Right atrium auricular region (tissue), 2 donors: Measurements from ENCODE around the gene ING2. TPM values are rescaled to one million over a fixed set of nuclear protein-coding genes. Genes with fewer than 3 reads are reported as not detected.
"Not testable (repeated sequence)": the region's sequence is repeated elsewhere in the genome, so short reads cannot be mapped to it uniquely, and the experiment has no call there.

Source experiments
- DNase-seq: peaks from one replicate; pipeline ENCODE4 v3.0.0-alpha.2; 2019; ENCODE audit warnings: low spot score
- H3K27ac ChIP-seq, 2 donors: fragments of 200-600 bp; sonication (generic); 1 replicate in 1 of 2; 2 replicates in 1 of 2; pipeline ENCODE4 v1.5.1; 2016 to 2019
- H3K27me3 ChIP-seq, 2 donors: fragments of 200-600 bp; sonication (generic); one replicate each; pipeline versions ENCODE4 v1.5.1 to v1.6.0; 2017 to 2019
- H3K36me3 ChIP-seq: fragments of 200-600 bp; sonication (generic); one replicate; pipeline ENCODE4 v1.5.1; 2016
- H3K4me1 ChIP-seq, 2 donors: fragments of 200-600 bp; sonication (generic); one replicate each; pipeline versions ENCODE4 v1.5.1 to v1.6.0; 2017 to 2019
- H3K4me3 ChIP-seq, 2 donors: fragments of 200-600 bp; sonication (generic); 1 replicate in 1 of 2; 2 replicates in 1 of 2; pipeline ENCODE4 v1.5.1; 2017 to 2019; ENCODE audit warnings: mild to moderate bottlenecking in 1 of 2, moderate library complexity in 1 of 2
- H3K9me3 ChIP-seq, 2 donors: fragments of 200-600 bp; sonication (generic); one replicate each; pipeline ENCODE4 v1.5.1; 2019
- total RNA-seq, 2 donors: library from RNA; depleted of rRNA; stranded (reverse); fragments of >200 nt; gene quantifications; one replicate each; pipeline ENCODE4 v1.1.0, GENCODE V29; 2016
- TF ChIP-seq, protein P1 (sequence below), 2 donors: fragments of 200-600 bp; sonication (generic); IDR thresholded peaks; one replicate each; pipeline ENCODE4 v1.5.1; 2019; ENCODE audit warnings: antibody characterized with exemption in 2 of 2

ING2 gene
- total RNA-seq, 2 donors from 2014 or later, result 4.6 to 7.7 TPM

- H3K27ac ChIP-seq, result no peak overlapping the region
- DNase-seq, result no peak
- no peaks in the 10 kb centered on the region for H3K4me1 ChIP-seq
- H3K9me3 ChIP-seq, result no peaks in the 10 kb centered on the region
- H3K36me3 ChIP-seq, result no peaks in the 10 kb centered on the region
- TF ChIP-seq, protein P1, sequence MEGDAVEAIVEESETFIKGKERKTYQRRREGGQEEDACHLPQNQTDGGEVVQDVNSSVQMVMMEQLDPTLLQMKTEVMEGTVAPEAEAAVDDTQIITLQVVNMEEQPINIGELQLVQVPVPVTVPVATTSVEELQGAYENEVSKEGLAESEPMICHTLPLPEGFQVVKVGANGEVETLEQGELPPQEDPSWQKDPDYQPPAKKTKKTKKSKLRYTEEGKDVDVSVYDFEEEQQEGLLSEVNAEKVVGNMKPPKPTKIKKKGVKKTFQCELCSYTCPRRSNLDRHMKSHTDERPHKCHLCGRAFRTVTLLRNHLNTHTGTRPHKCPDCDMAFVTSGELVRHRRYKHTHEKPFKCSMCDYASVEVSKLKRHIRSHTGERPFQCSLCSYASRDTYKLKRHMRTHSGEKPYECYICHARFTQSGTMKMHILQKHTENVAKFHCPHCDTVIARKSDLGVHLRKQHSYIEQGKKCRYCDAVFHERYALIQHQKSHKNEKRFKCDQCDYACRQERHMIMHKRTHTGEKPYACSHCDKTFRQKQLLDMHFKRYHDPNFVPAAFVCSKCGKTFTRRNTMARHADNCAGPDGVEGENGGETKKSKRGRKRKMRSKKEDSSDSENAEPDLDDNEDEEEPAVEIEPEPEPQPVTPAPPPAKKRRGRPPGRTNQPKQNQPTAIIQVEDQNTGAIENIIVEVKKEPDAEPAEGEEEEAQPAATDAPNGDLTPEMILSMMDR (IDR thresholded peaks at IDR 0.05), result no peak
- no peaks in the 10 kb centered on the region for H3K27me3 ChIP-seq
- peak overlapping the region in 1 of 2 donors; percentile 9 for H3K4me3 ChIP-seq
Observed at GRCh38 chr4:183478123-183478522, 26.7 kb upstream of the ING2 start.

DNA sequence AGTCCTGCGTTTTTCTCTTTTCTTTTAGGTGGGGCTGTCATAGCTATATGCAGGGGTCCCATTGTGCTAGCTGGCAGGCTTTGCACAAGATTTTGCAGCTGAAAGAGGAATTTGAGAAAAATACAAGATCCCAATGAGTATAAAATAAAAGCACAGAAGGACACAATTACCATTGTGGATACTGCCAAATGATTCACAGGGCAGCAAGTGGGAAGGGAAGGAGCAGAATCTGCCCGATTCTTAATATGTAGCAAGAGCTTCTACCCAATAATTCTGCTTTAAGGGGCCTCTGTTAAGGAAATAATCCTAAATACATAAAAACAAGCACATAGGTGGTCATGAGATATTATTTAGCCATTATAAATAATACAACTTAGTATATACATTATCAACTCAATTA lies 25.9 kb upstream of the ING2 start:
- Histone ChIP-seq H3K9me3 (no peaks in the 10 kb centered on the region), H3K36me3 (no peaks in the 10 kb centered on the region), H3K27me3 (no peaks in the 10 kb centered on the region), H3K4me3 (no peak overlapping the region), H3K4me1 (no peaks in the 10 kb centered on the region), H3K27ac (no peak overlapping the region)
- TF ChIP-seq, protein P1 (IDR thresholded peaks at IDR 0.05), result no peak
- DNase-seq, result no peak

GRCh38 chr4:183482515-183483095 lies 22.3 kb upstream of the ING2 start:
- H3K4me3 ChIP-seq, H3K4me1 ChIP-seq, H3K27me3 ChIP-seq, H3K36me3 ChIP-seq, H3K27ac ChIP-seq, DNase-seq, H3K9me3 ChIP-seq: not testable (repeated sequence)

DNA sequence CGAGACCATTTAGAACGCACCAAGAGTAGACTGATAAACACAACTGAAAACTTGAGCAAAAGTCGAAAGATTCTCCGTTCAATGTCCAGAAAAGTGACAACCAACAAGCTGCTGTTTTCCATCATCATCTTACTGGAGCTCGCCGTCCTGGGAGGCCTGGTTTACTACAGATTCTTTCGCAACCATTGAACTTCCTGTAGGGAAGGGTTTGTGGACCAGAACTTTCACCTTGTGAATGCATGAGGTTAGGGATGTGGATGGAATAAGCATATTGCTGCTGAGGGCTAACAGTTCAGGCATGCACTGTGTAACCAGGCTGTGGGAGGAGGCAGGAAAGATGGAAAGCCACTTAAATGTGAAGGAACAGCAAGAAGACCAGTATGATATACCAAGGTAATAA lies 20.9 kb upstream of the ING2 start:
- Histone ChIP-seq H3K27ac (no peak overlapping the region), H3K9me3 (no peaks in the 10 kb centered on the region), H3K36me3 (no peaks in the 10 kb centered on the region), H3K4me3 (no peak overlapping the region), H3K27me3 (no peaks in the 10 kb centered on the region), H3K4me1 (no peaks in the 10 kb centered on the region)
- TF ChIP-seq, protein P1 (IDR thresholded peaks at IDR 0.05), result no peak
- DNase-seq, result no peak

DNA sequence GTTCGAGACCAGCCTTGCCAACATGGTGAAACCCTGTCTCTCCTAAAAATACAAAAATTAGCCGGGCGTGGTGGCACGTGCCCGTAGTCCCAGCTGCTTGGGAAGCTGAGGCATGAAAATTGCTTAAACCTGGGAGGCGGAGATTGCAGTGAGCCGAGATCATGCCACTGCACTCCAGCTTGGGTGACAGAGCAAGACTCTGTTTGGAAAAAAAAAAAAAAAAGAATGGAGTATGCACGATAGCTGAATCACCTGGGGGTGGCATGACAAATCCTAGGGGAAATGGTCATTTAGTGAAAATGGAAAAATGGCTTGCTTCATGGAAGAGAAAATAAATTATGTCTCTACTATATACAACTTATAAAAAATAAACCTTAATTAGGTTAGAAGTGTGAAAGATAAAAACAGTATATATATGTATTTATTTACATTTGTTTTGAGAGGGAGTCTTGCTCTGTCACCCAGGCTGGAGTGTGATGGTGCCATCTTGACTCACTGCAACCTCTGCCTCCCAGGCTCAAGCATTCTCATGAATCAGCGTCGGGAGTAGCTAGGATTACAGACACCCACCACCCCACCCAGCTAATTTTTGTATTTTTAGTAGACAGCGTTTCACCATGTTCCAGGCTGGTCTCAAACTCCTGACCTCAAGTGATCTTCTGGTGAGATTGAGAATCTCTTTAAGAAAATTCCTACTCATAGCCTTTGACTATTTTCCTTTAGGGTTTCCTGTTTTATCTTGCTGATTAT lies 19.3 kb upstream of the ING2 start:
- Histone ChIP-seq H3K9me3 (no peaks in the 10 kb centered on the region), H3K27me3 (no peaks in the 10 kb centered on the region), H3K36me3 (no peaks in the 10 kb centered on the region), H3K27ac (no peak overlapping the region), H3K4me1 (no peaks in the 10 kb centered on the region), H3K4me3 (no peak overlapping the region)
- DNase-seq, result no peak
- TF ChIP-seq, protein P1 (IDR thresholded peaks at IDR 0.05), result no peak

DNA sequence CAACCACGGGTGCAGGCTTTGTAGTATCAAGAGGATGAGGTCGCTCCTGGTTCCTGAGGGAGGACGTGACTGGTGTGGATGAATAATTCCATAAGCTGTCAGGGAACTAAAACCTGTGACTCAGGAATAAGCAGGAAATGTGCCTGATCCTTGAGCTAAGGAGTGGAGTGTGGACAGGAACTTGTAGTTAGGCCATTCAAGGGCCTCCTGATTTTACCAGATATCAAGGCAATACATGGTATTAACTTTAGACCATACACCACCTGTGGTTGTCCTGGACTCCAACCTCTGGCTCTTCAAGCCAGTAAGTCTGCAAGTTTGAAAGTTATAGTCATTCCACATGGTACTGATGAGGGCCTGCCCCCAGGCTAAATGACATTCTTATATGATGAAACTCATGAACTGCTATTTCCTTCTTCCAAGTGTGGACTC lies 12.1 kb upstream of the ING2 start:
- Histone ChIP-seq H3K27ac (no peak overlapping the region), H3K36me3 (no peaks in the 10 kb centered on the region), H3K4me3 (no peak overlapping the region), H3K4me1 (no peaks in the 10 kb centered on the region), H3K27me3 (no peaks in the 10 kb centered on the region), H3K9me3 (peaks cover 0 to 11% of the 10 kb centered on the region in 2 donors)
- TF ChIP-seq, protein P1 (IDR thresholded peaks at IDR 0.05), result no peak
- DNase-seq, result no peak
